OCI-LY1 (cell line): ENCODE measurements around the gene RBM47.

Experiments used
- H2AFZ ChIP-seq: fragments of 200-600 bp; sonication (generic), shearing (Covaris generic); 2 replicates; pipeline ENCODE4 v1.6.0; 2014; ENCODE audit warnings: antibody characterized with exemption, mild to moderate bottlenecking, low read length
- H3F3A ChIP-seq: fragments of 200-600 bp; sonication (generic), shearing (Covaris generic); 2 replicates; pipeline ENCODE4 v1.6.0; 2014; ENCODE audit warnings: mild to moderate bottlenecking, antibody characterized with exemption, low read length, moderate library complexity; ENCODE audit not compliant: insufficient read depth
- H3K27ac ChIP-seq: fragments of 200-600 bp; sonication (generic); 2 replicates; pipeline ENCODE4 v1.5.1; 2014; ENCODE audit warnings: low read length, mixed run types, mild to moderate bottlenecking, low read depth; ENCODE audit not compliant: poor library complexity, severe bottlenecking
- H3K27me3 ChIP-seq: fragments of 200-600 bp; sonication (generic); 2 replicates; pipeline ENCODE4 v1.6.0; 2014; ENCODE audit warnings: antibody characterized with exemption, mild to moderate bottlenecking, low read length, moderate library complexity; ENCODE audit not compliant: insufficient read depth
- H3K36me3 ChIP-seq: fragments of 200-600 bp; sonication (generic); 2 replicates; pipeline ENCODE4 v1.6.1; 2014; ENCODE audit warnings: mild to moderate bottlenecking, antibody characterized with exemption, low read length, moderate library complexity, mixed read lengths; ENCODE audit not compliant: insufficient read depth
- H3K4me1 ChIP-seq: fragments of 200-600 bp; sonication (generic); 2 replicates; pipeline ENCODE4 v1.5.1; 2014; ENCODE audit warnings: mild to moderate bottlenecking, low read length, moderate library complexity; ENCODE audit not compliant: insufficient read depth, severe bottlenecking
- H3K4me2 ChIP-seq: fragments of 200-600 bp; sonication (generic), shearing (Covaris generic); 2 replicates; pipeline ENCODE4 v1.6.1; 2014; ENCODE audit warnings: low read length
- H3K4me3 ChIP-seq: fragments of 200-600 bp; sonication (generic); 2 replicates; pipeline ENCODE4 v1.5.1; 2014; ENCODE audit warnings: low read length, low read depth, mild to moderate bottlenecking, mixed read lengths; ENCODE audit not compliant: poor library complexity, severe bottlenecking
- H3K79me2 ChIP-seq: fragments of 200-600 bp; shearing (Covaris generic); 2 replicates; pipeline ENCODE4 v1.6.1; 2016; ENCODE audit warnings: mixed run types, low read length, mixed read lengths; ENCODE audit not compliant: insufficient read depth
- H3K9ac ChIP-seq: fragments of 200-600 bp; sonication (generic), shearing (Covaris generic); 2 replicates; pipeline ENCODE4 v1.6.1; 2014; ENCODE audit warnings: mild to moderate bottlenecking, low read length, mixed read lengths
- H3K9me2 ChIP-seq: fragments of 200-600 bp; sonication (generic), shearing (Covaris generic); 2 replicates; pipeline ENCODE4 v1.6.1; 2014; ENCODE audit warnings: low read depth, mild to moderate bottlenecking, low read length, mixed read lengths
- H3K9me3 ChIP-seq: fragments of 200-600 bp; shearing (Covaris generic); 2 replicates; pipeline ENCODE4 v1.6.1; 2014; ENCODE audit warnings: low read length, mixed read lengths
- H4K20me1 ChIP-seq: fragments of 200-600 bp; sonication (generic), shearing (Covaris generic); 2 replicates; pipeline ENCODE4 v1.6.0; 2016; ENCODE audit warnings: mild to moderate bottlenecking, low read length; ENCODE audit not compliant: insufficient read depth
- EZH2 ChIP-seq: fragments of 200-600 bp; sonication (generic), shearing (Covaris generic); IDR thresholded peaks from 2 replicates; pipeline ENCODE4 v1.8.0; 2017; ENCODE audit warnings: borderline replicate concordance, mixed run types, mild to moderate bottlenecking, antibody characterized with exemption, low read length, moderate library complexity, mixed read lengths
- TF ChIP-seq, protein P1 (sequence below): fragments of 200-600 bp; sonication (generic), shearing (Covaris generic); IDR thresholded peaks from 2 replicates; pipeline ENCODE4 v1.5.1; 2017; ENCODE audit warnings: mild to moderate bottlenecking, antibody characterized with exemption, low read length, moderate library complexity, mixed read lengths

Gene RBM47

DNA sequence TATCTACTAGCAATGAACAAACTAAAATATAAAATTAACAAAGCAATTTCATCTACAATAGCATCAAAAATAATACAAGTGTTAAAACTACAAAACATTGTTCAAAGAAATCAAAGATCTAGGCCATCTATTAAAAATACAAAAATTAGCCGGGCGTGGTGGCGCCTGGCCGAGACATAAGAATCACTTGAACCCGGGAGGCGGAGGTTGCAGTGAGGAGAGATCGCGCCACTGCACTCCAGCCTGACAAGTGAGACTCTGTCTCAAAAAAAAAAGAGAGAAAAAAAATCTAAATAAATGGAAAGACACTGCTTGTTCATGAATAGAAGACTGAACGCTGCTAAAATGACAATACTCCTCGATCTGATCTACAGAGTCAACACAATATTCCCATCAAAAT lies 139.2 kb downstream of the RBM47 start:
- no peaks in the 10 kb centered on the region for H3K36me3 ChIP-seq
- no peaks in the 10 kb centered on the region for H3K9me2 ChIP-seq
- TF ChIP-seq, protein P1, sequence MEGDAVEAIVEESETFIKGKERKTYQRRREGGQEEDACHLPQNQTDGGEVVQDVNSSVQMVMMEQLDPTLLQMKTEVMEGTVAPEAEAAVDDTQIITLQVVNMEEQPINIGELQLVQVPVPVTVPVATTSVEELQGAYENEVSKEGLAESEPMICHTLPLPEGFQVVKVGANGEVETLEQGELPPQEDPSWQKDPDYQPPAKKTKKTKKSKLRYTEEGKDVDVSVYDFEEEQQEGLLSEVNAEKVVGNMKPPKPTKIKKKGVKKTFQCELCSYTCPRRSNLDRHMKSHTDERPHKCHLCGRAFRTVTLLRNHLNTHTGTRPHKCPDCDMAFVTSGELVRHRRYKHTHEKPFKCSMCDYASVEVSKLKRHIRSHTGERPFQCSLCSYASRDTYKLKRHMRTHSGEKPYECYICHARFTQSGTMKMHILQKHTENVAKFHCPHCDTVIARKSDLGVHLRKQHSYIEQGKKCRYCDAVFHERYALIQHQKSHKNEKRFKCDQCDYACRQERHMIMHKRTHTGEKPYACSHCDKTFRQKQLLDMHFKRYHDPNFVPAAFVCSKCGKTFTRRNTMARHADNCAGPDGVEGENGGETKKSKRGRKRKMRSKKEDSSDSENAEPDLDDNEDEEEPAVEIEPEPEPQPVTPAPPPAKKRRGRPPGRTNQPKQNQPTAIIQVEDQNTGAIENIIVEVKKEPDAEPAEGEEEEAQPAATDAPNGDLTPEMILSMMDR: no peak
- TF ChIP-seq EZH2: no peak
- no peaks in the 10 kb centered on the region for H3K9me3 ChIP-seq
- H3K4me2 ChIP-seq: no peak overlapping the region
- H2AFZ ChIP-seq: no peak overlapping the region
- H3K4me3 ChIP-seq: no peak overlapping the region
- H3K27me3 ChIP-seq: no peaks in the 10 kb centered on the region; the same call in 1 of the 2 replicates
- no peaks in the 10 kb centered on the region for H3F3A ChIP-seq
- no peak overlapping the region for H3K9ac ChIP-seq
- no peaks in the 10 kb centered on the region for H3K4me1 ChIP-seq
- H4K20me1 ChIP-seq: no peaks in the 10 kb centered on the region
- no peak overlapping the region for H3K27ac ChIP-seq
- H3K79me2 ChIP-seq: no peaks in the 10 kb centered on the region

DNA sequence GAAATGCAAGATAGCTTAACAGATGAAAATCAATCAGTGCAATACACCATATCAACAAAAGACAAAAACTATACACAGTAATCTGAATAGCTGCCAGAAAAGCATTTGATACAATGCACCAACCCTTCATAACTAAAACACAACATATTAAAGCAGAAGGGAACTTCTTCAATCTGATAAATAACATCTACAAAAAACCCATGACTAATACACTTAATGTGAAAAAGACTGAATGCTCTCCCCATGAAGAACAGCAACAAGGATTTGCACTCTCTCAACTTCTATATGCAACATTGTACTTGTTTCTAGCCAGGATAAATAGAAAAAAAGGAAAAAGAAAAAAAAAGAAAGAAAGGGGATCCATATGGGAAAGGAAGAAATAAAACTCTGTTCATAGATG lies 139.7 kb downstream of the RBM47 start:
- no peak overlapping the region for H3K9ac ChIP-seq
- H3K4me2 ChIP-seq: no peak overlapping the region
- H4K20me1 ChIP-seq: no peaks in the 10 kb centered on the region
- no peaks in the 10 kb centered on the region for H3K9me2 ChIP-seq
- TF ChIP-seq EZH2: no peak
- TF ChIP-seq, protein P1: no peak
- no peaks in the 10 kb centered on the region for H3K4me1 ChIP-seq
- H3K9me3 ChIP-seq: no peaks in the 10 kb centered on the region
- H3K36me3 ChIP-seq: no peaks in the 10 kb centered on the region
- no peaks in the 10 kb centered on the region for H3F3A ChIP-seq
- no peak overlapping the region for H3K4me3 ChIP-seq
- H3K27ac ChIP-seq: no peak overlapping the region
- H3K79me2 ChIP-seq: no peaks in the 10 kb centered on the region
- H2AFZ ChIP-seq: no peak overlapping the region
- no peaks in the 10 kb centered on the region; the same call in 1 of the 2 replicates for H3K27me3 ChIP-seq

DNA sequence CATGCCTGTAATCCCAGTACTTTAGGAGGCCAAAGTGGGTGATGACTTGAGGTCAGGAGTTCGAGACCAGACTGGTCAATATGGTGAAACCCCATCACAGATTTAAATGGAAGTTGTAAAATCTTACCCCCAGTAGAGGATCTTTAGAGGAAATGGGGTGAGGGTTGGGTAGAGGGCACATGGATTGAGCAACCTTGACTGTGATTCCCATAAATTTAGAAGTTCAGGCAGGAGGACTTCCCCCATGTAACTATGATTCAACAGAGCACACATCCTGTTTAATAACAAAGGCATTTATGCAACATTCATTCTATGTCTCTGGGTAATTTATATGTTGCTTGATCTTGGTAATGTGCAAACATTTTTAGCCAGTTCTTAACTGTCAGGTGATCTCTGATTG lies 143.1 kb downstream of the RBM47 start:
- Histone ChIP-seq H4K20me1 (no peaks in the 10 kb centered on the region), H3K4me1 (no peaks in the 10 kb centered on the region), H3K27ac (no peak overlapping the region), H3K27me3 (no peaks in the 10 kb centered on the region; the same call in 1 of the 2 replicates), H3K4me3 (no peak overlapping the region), H3F3A (no peaks in the 10 kb centered on the region), H3K36me3 (no peaks in the 10 kb centered on the region), H3K4me2 (no peak overlapping the region), H3K79me2 (no peaks in the 10 kb centered on the region), H3K9me2 (no peaks in the 10 kb centered on the region), H3K9me3 (no peaks in the 10 kb centered on the region), H3K9ac (no peak overlapping the region), H2AFZ (no peak overlapping the region)
- TF ChIP-seq, protein P1: no peak
- no peak for TF ChIP-seq EZH2
